Stimulated activated CD8-positive, alpha-beta memory T cell treated with anti-CD3 and anti-CD28 coated beads, Interleukin-12 subunit alpha, Interleukin-12 subunit beta, amount 100 ng/mL, for 24 hours (primary cell): ENCODE data around the gene BIRC5.
"Not testable (repeated sequence)": the region's sequence is repeated elsewhere in the genome, so short reads cannot be mapped to it uniquely, and the experiment has no call there.

Experiments used
- DNase-seq: peaks from one replicate; pipeline ENCODE4 v3.0.0-alpha.2; 2020; ENCODE audit errors: extremely low read depth

The BIRC5 gene

DNA sequence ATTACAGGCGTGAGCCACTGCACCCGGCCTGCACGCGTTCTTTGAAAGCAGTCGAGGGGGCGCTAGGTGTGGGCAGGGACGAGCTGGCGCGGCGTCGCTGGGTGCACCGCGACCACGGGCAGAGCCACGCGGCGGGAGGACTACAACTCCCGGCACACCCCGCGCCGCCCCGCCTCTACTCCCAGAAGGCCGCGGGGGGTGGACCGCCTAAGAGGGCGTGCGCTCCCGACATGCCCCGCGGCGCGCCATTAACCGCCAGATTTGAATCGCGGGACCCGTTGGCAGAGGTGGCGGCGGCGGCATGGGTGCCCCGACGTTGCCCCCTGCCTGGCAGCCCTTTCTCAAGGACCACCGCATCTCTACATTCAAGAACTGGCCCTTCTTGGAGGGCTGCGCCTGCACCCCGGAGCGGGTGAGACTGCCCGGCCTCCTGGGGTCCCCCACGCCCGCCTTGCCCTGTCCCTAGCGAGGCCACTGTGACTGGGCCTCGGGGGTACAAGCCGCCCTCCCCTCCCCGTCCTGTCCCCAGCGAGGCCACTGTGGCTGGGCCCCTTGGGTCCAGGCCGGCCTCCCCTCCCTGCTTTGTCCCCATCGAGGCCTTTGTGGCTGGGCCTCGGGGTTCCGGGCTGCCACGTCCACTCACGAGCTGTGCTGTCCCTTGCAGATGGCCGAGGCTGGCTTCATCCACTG lies at the start of gene BIRC5:
Gene BIRC5, plus strand, starts transcription at position 238 of the 690 bp plus-strand sequence. Its CDS starts 64 bp downstream, at position 302.
- DNase-seq = peak; percentile 86

- no peak for DNase-seq
Observed at GRCh38 chr17:78164748-78165607, 49.1 kb upstream of the BIRC5 start.

DNA sequence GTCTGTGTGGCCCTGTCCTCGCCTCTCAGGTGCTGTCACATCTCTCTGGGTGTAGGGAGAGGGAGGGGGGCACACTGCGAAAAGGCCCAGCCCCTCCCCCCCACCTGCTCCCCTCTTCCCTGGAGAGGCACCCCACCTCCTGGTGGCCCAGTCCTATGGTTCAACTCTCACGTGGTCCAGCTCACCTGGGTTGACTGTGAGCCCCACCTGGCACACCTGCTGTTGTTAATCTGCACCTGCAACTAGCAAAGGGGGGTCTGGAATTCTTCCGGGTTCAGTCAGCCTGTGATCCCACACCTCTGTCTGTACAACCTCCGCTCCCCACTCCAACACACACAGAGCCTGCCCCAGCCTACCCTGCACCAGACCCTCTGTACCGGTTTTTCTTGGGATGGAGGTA lies 47.6 kb upstream of the BIRC5 start:
- no peak for DNase-seq

GRCh38 chr17:78168242-78168902 lies 45.7 kb upstream of the BIRC5 start, which contains the start of gene SYNGR2:
TSS of gene SYNGR2 (plus strand) at chr17:78168581. CDS start at chr17:78168617, 36 bp downstream.
- DNase-seq = peak; percentile 74

- DNase-seq = peak; percentile 43
Observed at GRCh38 chr17:78168903-78169793, 44.9 kb upstream of the BIRC5 start.

GRCh38 chr17:78170692-78171590 lies 43.1 kb upstream of the BIRC5 start:
- no peak for DNase-seq

- not testable (repeated sequence) for DNase-seq
Observed at GRCh38 chr17:78171591-78172248, 42.3 kb upstream of the BIRC5 start.

GRCh38 chr17:78172249-78173051 lies 41.6 kb upstream of the BIRC5 start:
- DNase-seq = no peak

GRCh38 chr17:78173097-78173715 lies 40.8 kb upstream of the BIRC5 start:
- DNase-seq = no peak

DNA sequence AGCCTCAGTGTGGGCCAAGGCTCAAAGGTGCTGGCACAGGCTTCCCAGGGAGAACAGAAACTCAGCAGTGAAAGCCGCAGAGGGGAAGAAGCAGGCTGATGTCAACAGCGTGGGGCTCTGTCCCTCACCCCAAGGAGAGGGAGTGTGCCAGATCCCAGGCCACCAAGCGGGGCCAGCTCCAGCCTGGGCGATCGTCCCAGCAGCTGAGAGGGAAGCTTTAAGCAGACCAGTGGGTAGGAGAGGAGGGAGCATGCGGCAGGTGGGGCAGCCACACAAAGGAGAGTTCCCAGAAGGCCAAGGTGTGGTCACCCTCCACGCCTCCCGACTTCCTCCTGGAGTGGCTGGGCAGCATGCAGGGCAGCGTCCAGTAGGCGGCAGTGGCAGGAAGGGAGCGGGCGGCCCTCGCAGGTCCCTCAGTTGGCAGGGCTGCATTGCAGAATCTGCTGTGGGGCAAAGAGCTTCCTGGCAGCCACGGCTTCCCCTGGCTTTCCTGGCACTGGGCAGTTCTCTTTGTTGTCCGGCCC lies 39.6 kb upstream of the BIRC5 start:
- DNase-seq = no peak

DNA sequence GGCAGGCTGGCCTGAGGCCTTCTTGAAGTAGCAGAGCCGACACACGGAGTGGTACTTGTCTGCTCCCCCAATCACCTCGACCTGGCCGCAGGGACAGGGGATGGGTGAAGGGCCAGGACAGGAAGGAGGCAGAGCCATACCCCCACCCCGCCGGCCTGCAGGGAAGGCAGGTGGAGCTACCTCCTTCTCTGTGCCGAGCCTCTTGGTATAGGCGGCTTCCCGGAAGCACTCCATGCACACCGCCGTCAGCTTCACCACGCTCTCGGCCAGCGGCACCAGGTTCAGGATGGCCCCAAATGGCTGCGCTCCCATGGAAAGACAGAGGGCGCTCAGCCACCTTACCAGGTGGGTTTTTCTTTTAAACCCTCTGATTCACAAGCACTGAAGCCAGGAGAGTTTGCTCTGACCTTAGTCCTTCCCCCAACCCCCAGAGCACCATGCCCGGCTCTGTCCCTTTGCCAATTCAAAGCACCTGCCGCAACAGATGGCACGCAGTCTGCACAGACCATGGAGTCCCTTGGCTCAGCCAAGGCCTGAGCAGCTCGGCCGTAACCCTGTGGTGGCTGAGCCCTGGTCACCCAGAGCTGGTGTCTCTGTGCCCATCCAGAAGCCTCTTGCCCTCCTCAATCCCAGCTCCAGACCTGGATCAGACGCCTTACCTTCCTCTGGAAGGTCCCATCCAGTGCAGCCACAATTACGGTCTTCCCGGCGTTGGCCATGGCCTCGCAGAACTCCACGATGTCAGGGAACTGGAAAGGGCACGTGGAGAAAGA lies 39.0 kb upstream of the BIRC5 start:
- no peak for DNase-seq

DNA sequence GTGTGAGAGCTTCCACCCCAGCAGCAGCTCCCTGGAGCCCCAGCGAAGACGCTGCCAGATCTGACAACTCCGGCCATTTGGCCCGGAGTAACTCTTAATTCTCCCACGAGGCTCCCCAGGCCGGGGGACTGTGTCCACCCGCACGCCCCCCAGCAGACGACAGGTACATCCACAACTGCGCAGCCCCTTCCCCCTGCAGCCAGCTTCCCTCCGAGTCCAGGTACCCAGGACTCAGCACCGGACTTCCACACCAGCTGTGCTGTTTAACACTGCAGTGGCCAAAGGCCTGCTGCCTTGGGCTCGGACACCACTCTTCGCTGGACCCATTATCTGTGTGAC lies 38.4 kb upstream of the BIRC5 start:
- DNase-seq = no peak

- peak; percentile 53 for DNase-seq
Observed at GRCh38 chr17:78176548-78177025, 37.5 kb upstream of the BIRC5 start.

DNA sequence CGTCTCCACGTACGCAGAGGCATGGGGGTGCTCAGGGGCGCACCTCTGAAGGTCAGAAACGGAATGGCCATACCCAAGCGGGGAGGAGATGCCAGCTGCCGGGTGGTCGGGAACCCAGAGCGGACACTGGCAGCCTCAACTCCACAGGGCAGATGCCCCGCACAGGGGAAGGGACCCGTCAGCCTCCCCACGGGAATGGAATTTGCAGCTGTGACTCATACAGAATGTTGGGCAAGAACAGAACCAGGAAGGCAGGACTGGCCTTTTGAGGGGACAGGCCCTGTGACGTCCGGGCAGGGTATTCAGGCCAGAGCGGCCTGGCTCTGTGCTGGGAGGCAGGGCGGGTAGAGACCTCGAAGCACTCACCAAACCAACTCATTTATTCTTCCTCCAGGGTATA lies 34.7 kb upstream of the BIRC5 start:
- no peak for DNase-seq

GRCh38 chr17:78180083-78180482 lies 34.0 kb upstream of the BIRC5 start:
- DNase-seq = no peak

DNA sequence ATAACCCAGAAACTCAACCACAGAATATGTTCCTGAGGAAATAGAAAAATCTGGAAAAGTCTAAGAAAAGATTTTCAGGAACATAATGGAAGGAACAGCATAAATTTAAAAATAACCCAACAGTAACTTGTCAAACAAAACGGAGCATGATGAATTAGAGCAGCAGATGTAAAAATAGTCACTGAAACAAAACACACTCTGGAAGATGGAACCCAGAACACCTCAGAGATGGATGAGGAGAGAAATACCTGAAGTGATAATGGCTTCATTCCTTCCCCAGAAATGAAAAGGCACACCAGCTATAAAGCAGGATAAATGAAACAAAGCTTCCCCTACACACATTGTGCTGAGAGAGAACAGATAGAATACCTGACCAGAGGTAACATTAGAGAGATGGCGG lies 33.5 kb upstream of the BIRC5 start:
- no peak for DNase-seq

GRCh38 chr17:78182504-78182903 lies 31.5 kb upstream of the BIRC5 start:
- no peak for DNase-seq
